ENCODE results near the gene HACD3. TPM values are rescaled to one million over a fixed set of nuclear protein-coding genes. Genes with fewer than 3 reads are reported as not detected.

The HACD3 gene
- total and polyA plus RNA-seq, 2 of the 13 experiments (the other 11 are each of a cell fraction or from before 2014, with no cell fraction given): 73.6 to 161 TPM

GRCh38 chr15:65551183-65551582 lies 20.9 kb downstream of the HACD3 start:
- H3K27me3 ChIP-seq (ENCODE audit: control insufficient read depth in 1 of 2, insufficient read depth in 2 of 2, low read length in 2 of 2): no peaks in the 10 kb centered on the region
- in situ Hi-C loops (cut with HindIII; ENCODE audit: extremely low pct_ligation_motif_present, low pct_unique_long_range_greater_than_20kb): no loop called here
- FAIRE-seq (no peak), DNase-seq (ENCODE audit: low spot score) (no peak), ATAC-seq (no peak)
- H3K27ac ChIP-seq (ENCODE audit: extremely low read length, insufficient read depth, low read length): no peak overlapping the region
- no TSS peak for BruUV-seq (replicated peaks)
- H3K9me3 ChIP-seq (ENCODE audit: low read length): no peaks in the 10 kb centered on the region
- CTCF ChIA-PET (ENCODE audit: low intra/inter-chr PET ratio, low total read pairs): no interaction called here
- H3K79me2 ChIP-seq (ENCODE audit: insufficient read depth, low read length): peaks cover 66% of the 10 kb centered on the region
- H3K4me1 ChIP-seq (ENCODE audit: insufficient read depth, low read length): peaks cover 35% of the 10 kb centered on the region
- POLR2A ChIA-PET: no interaction called here
- no peak overlapping the region for H3K9ac ChIP-seq (ENCODE audit: insufficient read depth, low read depth, low read length)
- intact Hi-C loops (cut with micrococcal nuclease; ENCODE audit: unreplicated experiment): no loop called here
- H3K36me3 ChIP-seq (replicated peaks in 1 of 2; ENCODE audit: control insufficient read depth in 1 of 2, insufficient read depth in 2 of 2, low read length in 2 of 2): peaks cover 11 to 27% of the 10 kb centered on the region in 2 experiments; a peak in 4 of 5 replicates
- H3K4me2 ChIP-seq (ENCODE audit: low read depth, low read length): no peak overlapping the region
- WGBS (ENCODE audit: low lambda C conversion rate): 81% methylated on average over 2 of the region's 2 CpGs
- peaks cover 9% of the 10 kb centered on the region for H4K20me1 ChIP-seq (ENCODE audit: insufficient read depth, low read length)
- H3K4me3 ChIP-seq (replicated peaks in 1 of 3; ENCODE audit: insufficient read depth in 1 of 3, low read depth in 2 of 3, low read length in 3 of 3): no peak overlapping the region
- H2AFZ ChIP-seq (ENCODE audit: low read length): no peak overlapping the region
- TF ChIP-seq ZNF75D (CRISPR knock-in tag; IDR thresholded peaks at IDR 0.05; ENCODE audit: borderline replicate concordance) (no peak), CHD2 (IDR thresholded peaks at IDR 0.05; ENCODE audit: low read depth, low read length) (no peak), ZMYM2 (CRISPR knock-in tag; IDR thresholded peaks at IDR 0.05) (no peak), KAT2B (IDR thresholded peaks at IDR 0.05; ENCODE audit: borderline replicate concordance, low read depth, low read length) (no peak), ZBTB3 (CRISPR knock-in tag; IDR thresholded peaks at IDR 0.05; ENCODE audit: borderline replicate concordance, low read depth) (no peak), ZIK1 (CRISPR knock-in tag; IDR thresholded peaks at IDR 0.05; ENCODE audit: borderline replicate concordance, low read depth) (no peak), MBNL3 (CRISPR knock-in tag; conservative IDR thresholded peaks at IDR 0.05) (no peak)
- TF ChIP-seq, protein P1, sequence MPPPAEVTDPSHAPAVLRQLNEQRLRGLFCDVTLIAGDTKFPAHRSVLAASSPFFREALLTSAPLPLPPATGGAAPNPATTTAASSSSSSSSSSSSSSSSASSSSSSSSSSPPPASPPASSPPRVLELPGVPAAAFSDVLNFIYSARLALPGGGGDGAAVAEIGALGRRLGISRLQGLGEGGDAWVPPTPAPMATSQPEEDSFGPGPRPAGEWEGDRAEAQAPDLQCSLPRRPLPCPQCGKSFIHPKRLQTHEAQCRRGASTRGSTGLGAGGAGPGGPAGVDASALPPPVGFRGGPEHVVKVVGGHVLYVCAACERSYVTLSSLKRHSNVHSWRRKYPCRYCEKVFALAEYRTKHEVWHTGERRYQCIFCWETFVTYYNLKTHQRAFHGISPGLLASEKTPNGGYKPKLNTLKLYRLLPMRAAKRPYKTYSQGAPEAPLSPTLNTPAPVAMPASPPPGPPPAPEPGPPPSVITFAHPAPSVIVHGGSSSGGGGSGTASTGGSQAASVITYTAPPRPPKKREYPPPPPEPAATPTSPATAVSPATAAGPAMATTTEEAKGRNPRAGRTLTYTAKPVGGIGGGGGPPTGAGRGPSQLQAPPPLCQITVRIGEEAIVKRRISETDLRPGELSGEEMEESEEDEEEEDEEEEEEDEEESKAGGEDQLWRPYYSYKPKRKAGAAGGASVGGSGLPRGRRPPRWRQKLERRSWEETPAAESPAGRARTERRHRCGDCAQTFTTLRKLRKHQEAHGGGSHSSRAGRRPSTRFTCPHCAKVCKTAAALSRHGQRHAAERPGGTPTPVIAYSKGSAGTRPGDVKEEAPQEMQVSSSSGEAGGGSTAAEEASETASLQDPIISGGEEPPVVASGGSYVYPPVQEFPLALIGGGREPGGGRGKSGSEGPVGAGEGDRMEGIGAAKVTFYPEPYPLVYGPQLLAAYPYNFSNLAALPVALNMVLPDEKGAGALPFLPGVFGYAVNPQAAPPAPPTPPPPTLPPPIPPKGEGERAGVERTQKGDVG (CRISPR knock-in tag; IDR thresholded peaks at IDR 0.05; ENCODE audit: borderline replicate concordance): no peak
- TF ChIP-seq, protein P2, sequence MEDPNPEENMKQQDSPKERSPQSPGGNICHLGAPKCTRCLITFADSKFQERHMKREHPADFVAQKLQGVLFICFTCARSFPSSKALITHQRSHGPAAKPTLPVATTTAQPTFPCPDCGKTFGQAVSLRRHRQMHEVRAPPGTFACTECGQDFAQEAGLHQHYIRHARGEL (CRISPR knock-in tag; IDR thresholded peaks at IDR 0.05): no peak
- TF ChIP-seq, protein P3, sequence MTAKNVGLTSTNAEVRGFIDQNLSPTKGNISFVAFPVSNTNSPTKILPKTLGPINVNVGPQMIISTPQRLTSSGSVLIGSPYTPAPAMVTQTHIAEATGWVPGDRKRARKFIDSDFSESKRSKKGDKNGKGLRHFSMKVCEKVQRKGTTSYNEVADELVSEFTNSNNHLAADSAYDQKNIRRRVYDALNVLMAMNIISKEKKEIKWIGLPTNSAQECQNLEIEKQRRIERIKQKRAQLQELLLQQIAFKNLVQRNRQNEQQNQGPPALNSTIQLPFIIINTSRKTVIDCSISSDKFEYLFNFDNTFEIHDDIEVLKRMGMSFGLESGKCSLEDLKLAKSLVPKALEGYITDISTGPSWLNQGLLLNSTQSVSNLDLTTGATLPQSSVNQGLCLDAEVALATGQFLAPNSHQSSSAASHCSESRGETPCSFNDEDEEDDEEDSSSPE (CRISPR knock-in tag; IDR thresholded peaks at IDR 0.05): no peak
- TF ChIP-seq, protein P4, sequence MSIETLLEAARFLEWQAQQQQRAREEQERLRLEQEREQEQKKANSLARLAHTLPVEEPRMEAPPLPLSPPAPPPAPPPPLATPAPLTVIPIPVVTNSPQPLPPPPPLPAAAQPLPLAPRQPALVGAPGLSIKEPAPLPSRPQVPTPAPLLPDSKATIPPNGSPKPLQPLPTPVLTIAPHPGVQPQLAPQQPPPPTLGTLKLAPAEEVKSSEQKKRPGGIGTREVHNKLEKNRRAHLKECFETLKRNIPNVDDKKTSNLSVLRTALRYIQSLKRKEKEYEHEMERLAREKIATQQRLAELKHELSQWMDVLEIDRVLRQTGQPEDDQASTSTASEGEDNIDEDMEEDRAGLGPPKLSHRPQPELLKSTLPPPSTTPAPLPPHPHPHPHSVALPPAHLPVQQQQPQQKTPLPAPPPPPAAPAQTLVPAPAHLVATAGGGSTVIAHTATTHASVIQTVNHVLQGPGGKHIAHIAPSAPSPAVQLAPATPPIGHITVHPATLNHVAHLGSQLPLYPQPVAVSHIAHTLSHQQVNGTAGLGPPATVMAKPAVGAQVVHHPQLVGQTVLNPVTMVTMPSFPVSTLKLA (IDR thresholded peaks at IDR 0.05): no peak
- TF ChIP-seq, protein P5, sequence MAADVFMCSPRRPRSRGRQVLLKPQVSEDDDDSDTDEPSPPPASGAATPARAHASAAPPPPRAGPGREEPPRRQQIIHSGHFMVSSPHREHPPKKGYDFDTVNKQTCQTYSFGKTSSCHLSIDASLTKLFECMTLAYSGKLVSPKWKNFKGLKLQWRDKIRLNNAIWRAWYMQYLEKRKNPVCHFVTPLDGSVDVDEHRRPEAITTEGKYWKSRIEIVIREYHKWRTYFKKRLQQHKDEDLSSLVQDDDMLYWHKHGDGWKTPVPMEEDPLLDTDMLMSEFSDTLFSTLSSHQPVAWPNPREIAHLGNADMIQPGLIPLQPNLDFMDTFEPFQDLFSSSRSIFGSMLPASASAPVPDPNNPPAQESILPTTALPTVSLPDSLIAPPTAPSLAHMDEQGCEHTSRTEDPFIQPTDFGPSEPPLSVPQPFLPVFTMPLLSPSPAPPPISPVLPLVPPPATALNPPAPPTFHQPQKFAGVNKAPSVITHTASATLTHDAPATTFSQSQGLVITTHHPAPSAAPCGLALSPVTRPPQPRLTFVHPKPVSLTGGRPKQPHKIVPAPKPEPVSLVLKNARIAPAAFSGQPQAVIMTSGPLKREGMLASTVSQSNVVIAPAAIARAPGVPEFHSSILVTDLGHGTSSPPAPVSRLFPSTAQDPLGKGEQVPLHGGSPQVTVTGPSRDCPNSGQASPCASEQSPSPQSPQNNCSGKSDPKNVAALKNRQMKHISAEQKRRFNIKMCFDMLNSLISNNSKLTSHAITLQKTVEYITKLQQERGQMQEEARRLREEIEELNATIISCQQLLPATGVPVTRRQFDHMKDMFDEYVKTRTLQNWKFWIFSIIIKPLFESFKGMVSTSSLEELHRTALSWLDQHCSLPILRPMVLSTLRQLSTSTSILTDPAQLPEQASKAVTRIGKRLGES (CRISPR knock-in tag; IDR thresholded peaks at IDR 0.05; ENCODE audit: borderline replicate concordance): no peak

Measured in HepG2 (cell line).